ENCODE data around the gene AGBL1.

DNA sequence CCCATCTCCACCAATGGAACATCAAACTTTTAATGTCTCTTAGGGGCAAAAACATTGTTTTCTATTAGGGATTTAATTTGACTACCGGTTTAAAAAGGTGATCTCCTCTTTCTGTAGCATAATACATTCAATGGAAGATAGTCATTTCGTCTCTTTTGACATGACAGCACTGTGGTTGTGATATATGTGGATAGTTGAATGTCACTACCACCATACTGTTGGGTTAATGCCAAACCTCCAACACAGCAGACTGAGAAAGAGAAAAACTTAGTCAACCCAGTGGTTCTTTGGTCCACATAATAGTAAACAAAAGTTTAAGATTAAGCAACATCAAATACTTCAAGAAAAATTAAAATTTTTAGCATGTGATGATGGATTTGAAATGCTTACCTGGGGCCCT is 530.4 kb downstream of the AGBL1 start:
- TF ChIP-seq, protein P1, sequence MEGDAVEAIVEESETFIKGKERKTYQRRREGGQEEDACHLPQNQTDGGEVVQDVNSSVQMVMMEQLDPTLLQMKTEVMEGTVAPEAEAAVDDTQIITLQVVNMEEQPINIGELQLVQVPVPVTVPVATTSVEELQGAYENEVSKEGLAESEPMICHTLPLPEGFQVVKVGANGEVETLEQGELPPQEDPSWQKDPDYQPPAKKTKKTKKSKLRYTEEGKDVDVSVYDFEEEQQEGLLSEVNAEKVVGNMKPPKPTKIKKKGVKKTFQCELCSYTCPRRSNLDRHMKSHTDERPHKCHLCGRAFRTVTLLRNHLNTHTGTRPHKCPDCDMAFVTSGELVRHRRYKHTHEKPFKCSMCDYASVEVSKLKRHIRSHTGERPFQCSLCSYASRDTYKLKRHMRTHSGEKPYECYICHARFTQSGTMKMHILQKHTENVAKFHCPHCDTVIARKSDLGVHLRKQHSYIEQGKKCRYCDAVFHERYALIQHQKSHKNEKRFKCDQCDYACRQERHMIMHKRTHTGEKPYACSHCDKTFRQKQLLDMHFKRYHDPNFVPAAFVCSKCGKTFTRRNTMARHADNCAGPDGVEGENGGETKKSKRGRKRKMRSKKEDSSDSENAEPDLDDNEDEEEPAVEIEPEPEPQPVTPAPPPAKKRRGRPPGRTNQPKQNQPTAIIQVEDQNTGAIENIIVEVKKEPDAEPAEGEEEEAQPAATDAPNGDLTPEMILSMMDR (IDR thresholded peaks at IDR 0.05; ENCODE audit: borderline replicate concordance, extremely low read depth, low read length, poor library complexity, severe bottlenecking): no peak
- TF ChIP-seq EZH2 (IDR thresholded peaks at IDR 0.05; ENCODE audit: borderline replicate concordance, low read depth, low read length, severe bottlenecking): no peak

All from DND-41 (cell line).